Astrocyte (in vitro differentiated cells and primary cell): ENCODE results near the gene UBAC2.

Experiments used
- CTCF ChIP-seq: IDR thresholded peaks from 2 replicates; pipeline ENCODE4 v1.5.1; 2011; ENCODE audit warnings: low read depth, mild to moderate bottlenecking, inconsistent platforms, low read length, moderate library complexity; ENCODE audit not compliant: insufficient read depth
- EZH2 ChIP-seq: IDR thresholded peaks from 2 replicates; pipeline ENCODE4 v1.6.1; 2012; ENCODE audit warnings: mild to moderate bottlenecking, low read length, inconsistent platforms; ENCODE audit not compliant: insufficient read depth

GRCh38 chr13:99193152-99193551 lies 7.5 kb upstream of the UBAC2 start:
- TF ChIP-seq EZH2: no peak
- TF ChIP-seq CTCF: no peak
